ENCODE data around the gene ZFP1. TPM values are rescaled to one million over a fixed set of nuclear protein-coding genes. Genes with fewer than 3 reads are reported as not detected.

ZFP1 gene
- total RNA-seq, 1 experiment from 2014 or later: 15.3 TPM

DNA sequence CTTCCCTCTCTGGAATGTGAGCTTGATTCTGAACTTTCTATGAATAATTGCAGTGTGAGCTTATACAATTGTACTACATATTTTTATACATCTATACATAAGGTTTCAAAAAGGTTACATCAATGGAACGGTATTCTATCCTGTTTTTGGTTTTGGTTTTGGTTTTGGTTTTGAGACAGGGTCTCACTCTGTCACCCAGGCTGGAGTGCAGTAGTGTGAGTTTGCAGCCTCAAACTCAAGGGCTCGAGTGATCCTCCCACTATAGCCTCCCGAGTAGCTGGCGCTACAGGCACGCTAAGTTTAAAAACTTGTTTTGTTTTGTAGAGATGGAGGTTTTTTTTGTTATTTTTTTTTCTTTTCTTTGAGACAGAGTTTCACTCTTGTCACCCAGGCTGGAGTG, 71.5 kb downstream of the ZFP1 start:
- TF ChIP-seq, protein P1, sequence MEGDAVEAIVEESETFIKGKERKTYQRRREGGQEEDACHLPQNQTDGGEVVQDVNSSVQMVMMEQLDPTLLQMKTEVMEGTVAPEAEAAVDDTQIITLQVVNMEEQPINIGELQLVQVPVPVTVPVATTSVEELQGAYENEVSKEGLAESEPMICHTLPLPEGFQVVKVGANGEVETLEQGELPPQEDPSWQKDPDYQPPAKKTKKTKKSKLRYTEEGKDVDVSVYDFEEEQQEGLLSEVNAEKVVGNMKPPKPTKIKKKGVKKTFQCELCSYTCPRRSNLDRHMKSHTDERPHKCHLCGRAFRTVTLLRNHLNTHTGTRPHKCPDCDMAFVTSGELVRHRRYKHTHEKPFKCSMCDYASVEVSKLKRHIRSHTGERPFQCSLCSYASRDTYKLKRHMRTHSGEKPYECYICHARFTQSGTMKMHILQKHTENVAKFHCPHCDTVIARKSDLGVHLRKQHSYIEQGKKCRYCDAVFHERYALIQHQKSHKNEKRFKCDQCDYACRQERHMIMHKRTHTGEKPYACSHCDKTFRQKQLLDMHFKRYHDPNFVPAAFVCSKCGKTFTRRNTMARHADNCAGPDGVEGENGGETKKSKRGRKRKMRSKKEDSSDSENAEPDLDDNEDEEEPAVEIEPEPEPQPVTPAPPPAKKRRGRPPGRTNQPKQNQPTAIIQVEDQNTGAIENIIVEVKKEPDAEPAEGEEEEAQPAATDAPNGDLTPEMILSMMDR (conservative IDR thresholded peaks at IDR 0.05): no peak
- 0 out of 4 replicates have a peak, but pooled peaks cover 0 to 5% of the 10 kb centered on the region in 2 experiments for H3K4me1 Mint-ChIP-seq

More for the DNA sequence above, 71.5 kb downstream of the ZFP1 start:
- Histone ChIP-seq H3K23me2 (ENCODE audit: insufficient read length, low read depth, low read length, poor library complexity, severe bottlenecking) (no peaks in the 10 kb centered on the region), H2AFZ (ENCODE audit: low read length) (no peak overlapping the region), H2BK12ac (ENCODE audit: insufficient read length, low read depth, low read length) (no peak overlapping the region), H4K91ac (ENCODE audit: insufficient read length, low read depth, low read length) (no peak overlapping the region), H3K9me3 (ENCODE audit: control insufficient read depth, low read depth, low read length) (no peaks in the 10 kb centered on the region), H4K20me1 (ENCODE audit: control insufficient read depth, insufficient read depth, insufficient read length) (no peaks in the 10 kb centered on the region), H3K27me3 (ENCODE audit: insufficient read depth, low read length) (no peaks in the 10 kb centered on the region), H3K79me2 (ENCODE audit: insufficient read depth, low read length) (no peaks in the 10 kb centered on the region), H3K14ac (ENCODE audit: insufficient read depth, low read length) (no peak overlapping the region), H3T11ph (ENCODE audit: low read length) (no peak overlapping the region), H2BK120ac (ENCODE audit: low read depth, low read length, poor library complexity, severe bottlenecking) (no peak overlapping the region), H3K79me1 (ENCODE audit: insufficient read depth, low read depth, low read length, poor library complexity, severe bottlenecking) (no peaks in the 10 kb centered on the region), H3K4ac (ENCODE audit: low read depth, low read length) (no peak overlapping the region), H3K4me1 (ENCODE audit: insufficient read depth, low read length) (no peaks in the 10 kb centered on the region), H3K18ac (ENCODE audit: insufficient read length, low read depth, low read length) (no peak overlapping the region), H2BK20ac (ENCODE audit: low read depth, low read length, poor library complexity, severe bottlenecking) (no peak overlapping the region), H3K9ac (ENCODE audit: extremely low read depth, insufficient read length, low read length) (no peak overlapping the region), H3K4me2 (ENCODE audit: insufficient read depth, insufficient read length, low read length) (no peak overlapping the region), H3K56ac (ENCODE audit: insufficient read length, low read depth, low read length) (no peak overlapping the region), H4K5ac (ENCODE audit: insufficient read length, low read depth, low read length) (no peak overlapping the region), H2BK15ac (ENCODE audit: low read depth, low read length) (no peak overlapping the region), H4K8ac (replicated peaks; ENCODE audit: insufficient read length, low read depth, low read length) (no peak overlapping the region), H2BK5ac (ENCODE audit: insufficient read length, low read length) (no peak overlapping the region), H3K23ac (ENCODE audit: insufficient read length, low read depth, low read length) (no peak overlapping the region), H2AK5ac (ENCODE audit: insufficient read length, low read length) (no peak overlapping the region), H3K27ac (ENCODE audit: insufficient read length, low read depth, low read length) (no peak overlapping the region)
- DNase-seq: no peak
- Mint-ChIP-seq H3K9me3 (no peaks in the 10 kb centered on the region), H3K4me3 (no peak overlapping the region), H3K36me3 (ENCODE audit: insufficient read depth in 1 of 3, low read depth in 3 of 3) (no peaks in the 10 kb centered on the region), H3K27ac (no peak overlapping the region), H3K27me3 (ENCODE audit: low read depth) (0 out of 2 replicates have a peak, but pooled peaks cover 2% of the 10 kb centered on the region)
- WGBS (ENCODE audit: extremely low coverage, insufficient read length, low lambda C conversion rate): no CpG with 5 or more reads among the region's 5 CpGs

Other genes starting within 250 kb of the ZFP1 start
- 91.8 and 97.5 TPM in 2 replicates for gene WDR59, start 163.4 kb upstream of the ZFP1 start, total RNA-seq (2021)
- 48.7 and 49.6 TPM in 2 replicates for gene ZNRF1, start 149.5 kb upstream of the ZFP1 start, total RNA-seq (2021)
- 14.5 and 14.7 TPM in 2 replicates for gene LDHD, start 31.7 kb upstream of the ZFP1 start, total RNA-seq (2021)
- not detected in 2 replicates for gene CTRB2, start 58.6 kb downstream of the ZFP1 start, total RNA-seq (2021)
- not detected in 2 replicates for gene CTRB1, start 70.5 kb downstream of the ZFP1 start, total RNA-seq (2021)
- 97.1 and 102 TPM in 2 replicates for gene BCAR1, start 103.1 kb downstream of the ZFP1 start, total RNA-seq (2021)